Mucosa of stomach (tissue), 1 donor: ENCODE data around the gene TBX21.

Experiments
- H3K27me3 ChIP-seq: one replicate; pipeline ENCODE4 v1.7.0; 2013; ENCODE audit warnings: mild to moderate bottlenecking, low read length; ENCODE audit not compliant: control insufficient read depth, insufficient read depth
- H3K36me3 ChIP-seq: one replicate; pipeline ENCODE4 v1.7.0; 2013; ENCODE audit warnings: low read length; ENCODE audit not compliant: control insufficient read depth, insufficient read depth
- H3K4me1 ChIP-seq: one replicate; pipeline ENCODE4 v1.7.0; 2013; ENCODE audit warnings: mild to moderate bottlenecking, low read length; ENCODE audit not compliant: control insufficient read depth, insufficient read depth
- H3K4me3 ChIP-seq: one replicate; pipeline ENCODE4 v1.7.0; 2013; ENCODE audit warnings: low read length
- H3K9ac ChIP-seq: one replicate; pipeline ENCODE4 v1.7.0; 2013; ENCODE audit warnings: mild to moderate bottlenecking, low read length, moderate library complexity
- H3K9me3 ChIP-seq: one replicate; pipeline ENCODE4 v1.7.0; 2013; ENCODE audit warnings: mild to moderate bottlenecking, low read length, moderate library complexity; ENCODE audit not compliant: control insufficient read depth
- donor health status: Pancreatic carcinoma.

TBX21 gene, protein sequence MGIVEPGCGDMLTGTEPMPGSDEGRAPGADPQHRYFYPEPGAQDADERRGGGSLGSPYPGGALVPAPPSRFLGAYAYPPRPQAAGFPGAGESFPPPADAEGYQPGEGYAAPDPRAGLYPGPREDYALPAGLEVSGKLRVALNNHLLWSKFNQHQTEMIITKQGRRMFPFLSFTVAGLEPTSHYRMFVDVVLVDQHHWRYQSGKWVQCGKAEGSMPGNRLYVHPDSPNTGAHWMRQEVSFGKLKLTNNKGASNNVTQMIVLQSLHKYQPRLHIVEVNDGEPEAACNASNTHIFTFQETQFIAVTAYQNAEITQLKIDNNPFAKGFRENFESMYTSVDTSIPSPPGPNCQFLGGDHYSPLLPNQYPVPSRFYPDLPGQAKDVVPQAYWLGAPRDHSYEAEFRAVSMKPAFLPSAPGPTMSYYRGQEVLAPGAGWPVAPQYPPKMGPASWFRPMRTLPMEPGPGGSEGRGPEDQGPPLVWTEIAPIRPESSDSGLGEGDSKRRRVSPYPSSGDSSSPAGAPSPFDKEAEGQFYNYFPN

DNA sequence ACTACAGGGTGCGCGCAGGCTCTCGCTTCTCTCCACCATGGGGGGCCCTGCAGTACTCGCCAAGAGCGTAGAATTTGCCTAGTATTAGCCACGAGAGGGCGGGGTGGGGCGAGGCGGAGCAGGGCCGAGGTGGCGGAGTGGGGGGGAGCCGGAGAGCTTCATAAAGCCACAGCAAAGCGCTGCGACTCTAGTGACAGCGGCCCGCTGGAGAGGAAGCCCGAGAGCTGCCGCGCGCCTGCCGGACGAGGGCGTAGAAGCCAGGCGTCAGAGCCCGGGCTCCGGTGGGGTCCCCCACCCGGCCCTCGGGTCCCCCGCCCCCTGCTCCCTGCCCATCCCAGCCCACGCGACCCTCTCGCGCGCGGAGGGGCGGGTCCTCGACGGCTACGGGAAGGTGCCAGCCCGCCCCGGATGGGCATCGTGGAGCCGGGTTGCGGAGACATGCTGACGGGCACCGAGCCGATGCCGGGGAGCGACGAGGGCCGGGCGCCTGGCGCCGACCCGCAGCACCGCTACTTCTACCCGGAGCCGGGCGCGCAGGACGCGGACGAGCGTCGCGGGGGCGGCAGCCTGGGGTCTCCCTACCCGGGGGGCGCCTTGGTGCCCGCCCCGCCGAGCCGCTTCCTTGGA, at the start of gene TBX21:
TBX21 (plus strand) TSS at position 190 of the 627 bp plus-strand sequence; CDS start at position 409, 219 bp downstream.
- H3K4me3 ChIP-seq: no peak within 1 kb of the TSS
- H3K27me3 ChIP-seq: peaks cover 70% of the 10 kb centered on the region
- H3K36me3 ChIP-seq: no peaks in the 10 kb centered on the region

DNA sequence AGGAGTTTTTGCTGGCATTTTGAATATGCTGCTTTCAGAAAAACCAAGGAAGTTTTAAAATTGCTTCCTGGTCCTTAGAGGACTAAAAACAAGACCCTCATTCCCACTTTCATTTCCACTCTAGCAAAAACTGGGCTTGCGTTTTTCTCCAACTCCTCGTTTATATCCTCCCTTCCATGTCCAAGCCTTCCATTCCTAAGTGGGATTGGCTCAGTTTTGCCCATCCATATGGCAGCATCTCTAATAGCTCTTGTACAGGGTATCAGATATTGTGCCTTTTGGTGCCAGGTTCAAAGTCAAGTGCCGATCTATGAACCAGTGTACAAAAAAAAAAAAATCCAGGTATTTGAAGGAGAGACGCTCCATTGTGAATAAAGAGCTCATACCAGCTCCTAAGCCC, 49.0 kb upstream of the TBX21 start:
- no peaks in the 10 kb centered on the region for H3K4me1 ChIP-seq
- H3K27me3 ChIP-seq: no peaks in the 10 kb centered on the region
- no peaks in the 10 kb centered on the region for H3K9me3 ChIP-seq
- H3K4me3 ChIP-seq: no peak overlapping the region
- H3K9ac ChIP-seq: no peak overlapping the region
- H3K36me3 ChIP-seq: no peaks in the 10 kb centered on the region

More for the DNA sequence above, at the start of gene TBX21:
- no peaks in the 10 kb centered on the region for H3K9me3 ChIP-seq
- H3K9ac ChIP-seq: no peak within 1 kb of the TSS
- peaks cover 7% of the 10 kb centered on the region for H3K4me1 ChIP-seq

DNA sequence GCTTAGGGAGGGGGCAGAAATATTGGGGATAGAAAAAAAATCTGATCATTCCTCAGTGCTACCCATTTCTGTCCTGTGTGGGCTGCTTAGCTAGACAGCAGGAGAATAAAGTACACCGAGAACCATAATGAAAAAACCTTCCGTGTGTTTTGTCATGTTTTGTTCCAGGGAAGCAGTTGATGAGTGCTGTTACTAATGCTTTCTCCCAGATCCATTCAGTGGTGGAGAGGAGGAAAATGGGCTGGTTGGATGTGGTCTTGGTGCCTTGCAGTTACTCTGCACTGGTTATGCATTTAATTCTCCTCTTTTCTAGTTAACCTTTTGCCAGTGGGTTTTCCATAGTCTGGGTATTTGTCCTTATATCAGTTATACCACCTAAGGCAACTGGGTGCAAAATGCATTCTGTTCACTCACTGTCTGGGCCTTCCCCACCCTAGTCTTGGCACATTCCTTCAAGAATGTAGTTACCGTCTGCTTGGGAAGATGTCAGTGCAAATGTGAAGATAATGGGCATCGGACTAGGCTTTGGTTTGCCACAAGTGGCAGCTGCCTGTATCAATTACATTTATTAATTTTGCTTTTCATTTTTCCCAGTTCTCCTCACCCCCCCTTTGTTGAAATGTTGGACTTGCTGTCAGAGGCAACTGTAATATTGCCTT, 48.4 kb upstream of the TBX21 start:
- no peak overlapping the region for H3K4me3 ChIP-seq
- no peaks in the 10 kb centered on the region for H3K27me3 ChIP-seq
- H3K36me3 ChIP-seq: no peaks in the 10 kb centered on the region
- H3K9me3 ChIP-seq: no peaks in the 10 kb centered on the region
- no peaks in the 10 kb centered on the region for H3K4me1 ChIP-seq
- no peak overlapping the region for H3K9ac ChIP-seq

DNA sequence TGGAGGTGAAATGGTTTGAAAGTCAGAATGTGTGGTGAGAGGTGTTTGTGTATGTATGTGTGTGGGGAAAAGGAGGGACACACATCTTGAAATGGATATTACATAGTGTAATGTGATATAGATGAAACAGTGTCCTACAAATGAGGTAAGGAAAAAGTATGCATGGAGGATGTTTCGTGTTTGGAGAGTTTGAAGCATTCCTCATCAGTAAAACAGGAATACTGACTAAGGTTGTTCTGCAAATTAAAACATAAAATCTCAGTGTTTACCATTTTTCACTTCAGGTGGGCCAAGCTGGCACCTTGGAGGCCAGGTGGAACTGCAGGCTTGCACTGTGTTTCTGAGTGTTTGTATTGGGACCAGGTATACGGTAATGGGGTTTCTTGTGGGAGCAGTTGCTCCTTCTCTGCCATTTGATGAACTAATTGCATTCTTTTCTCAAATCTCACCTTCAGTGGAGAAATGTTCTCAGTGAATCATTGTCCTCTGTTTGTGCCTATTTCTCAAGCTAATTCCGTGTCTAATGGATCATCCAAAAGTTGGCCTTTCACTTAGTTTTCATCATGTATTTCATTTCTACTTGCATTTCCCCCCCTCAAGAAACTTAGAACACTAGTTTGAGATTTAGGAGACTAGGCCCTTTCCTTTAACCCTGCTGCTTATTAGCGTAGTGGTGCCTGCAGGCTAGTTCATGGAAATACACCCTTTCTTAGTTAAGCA, 47.3 kb upstream of the TBX21 start:
- Histone ChIP-seq H3K4me3 (no peak overlapping the region), H3K4me1 (no peaks in the 10 kb centered on the region), H3K27me3 (no peaks in the 10 kb centered on the region), H3K9ac (no peak overlapping the region), H3K36me3 (no peaks in the 10 kb centered on the region), H3K9me3 (no peaks in the 10 kb centered on the region)

DNA sequence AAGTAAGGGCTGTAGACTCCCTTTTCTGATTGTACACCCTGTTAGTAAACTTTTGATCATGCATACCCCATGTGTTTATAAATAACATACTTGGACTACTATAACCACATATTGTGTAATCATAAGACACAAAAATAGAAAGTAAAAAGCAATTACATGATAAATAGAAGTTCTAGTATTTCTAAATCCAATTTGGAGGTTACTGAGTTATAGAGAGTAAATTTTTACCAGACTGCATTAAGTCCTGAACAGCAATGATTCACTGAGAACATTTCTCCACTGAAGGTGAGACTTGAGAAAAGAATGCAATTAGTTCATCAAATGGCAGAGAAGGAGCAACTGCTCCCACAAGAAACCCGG, 46.8 kb upstream of the TBX21 start:
- H3K27me3 ChIP-seq: no peaks in the 10 kb centered on the region
- H3K9me3 ChIP-seq: no peaks in the 10 kb centered on the region
- no peak overlapping the region for H3K9ac ChIP-seq
- H3K4me3 ChIP-seq: no peak overlapping the region
- no peaks in the 10 kb centered on the region for H3K36me3 ChIP-seq
- H3K4me1 ChIP-seq: no peaks in the 10 kb centered on the region

DNA sequence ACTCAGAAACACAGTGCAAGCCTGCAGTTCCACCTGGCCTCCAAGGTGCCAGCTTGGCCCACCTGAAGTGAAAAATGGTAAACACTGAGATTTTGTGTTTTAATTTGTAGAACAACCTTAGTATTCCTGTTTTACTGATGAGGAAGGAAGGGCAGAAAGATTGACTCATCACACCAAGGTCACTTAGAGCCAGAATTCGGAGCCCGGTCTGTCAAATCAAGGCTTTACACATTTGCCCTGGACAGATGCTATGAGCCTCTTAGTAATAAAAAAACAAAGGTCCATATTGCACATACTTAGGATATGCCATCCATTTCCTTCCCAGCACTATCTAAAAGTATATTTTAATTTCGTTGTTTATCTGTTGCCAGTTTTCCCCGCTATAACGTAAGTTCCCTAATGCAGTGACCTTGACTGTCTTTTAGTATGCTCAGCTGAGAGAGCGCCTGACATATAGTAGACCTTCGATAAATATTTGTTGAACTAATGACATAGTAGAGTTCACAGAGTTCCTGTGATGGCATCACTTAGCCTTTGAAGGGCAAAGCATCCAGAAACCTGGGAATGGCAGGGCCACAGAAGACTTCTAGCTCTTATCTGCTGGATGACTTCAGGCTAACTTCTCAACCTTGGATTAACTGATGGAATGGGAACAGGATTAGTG, 46.2 kb upstream of the TBX21 start:
- Histone ChIP-seq H3K4me3 (no peak overlapping the region), H3K36me3 (no peaks in the 10 kb centered on the region), H3K9ac (no peak overlapping the region), H3K9me3 (no peaks in the 10 kb centered on the region), H3K27me3 (no peaks in the 10 kb centered on the region), H3K4me1 (no peaks in the 10 kb centered on the region)

DNA sequence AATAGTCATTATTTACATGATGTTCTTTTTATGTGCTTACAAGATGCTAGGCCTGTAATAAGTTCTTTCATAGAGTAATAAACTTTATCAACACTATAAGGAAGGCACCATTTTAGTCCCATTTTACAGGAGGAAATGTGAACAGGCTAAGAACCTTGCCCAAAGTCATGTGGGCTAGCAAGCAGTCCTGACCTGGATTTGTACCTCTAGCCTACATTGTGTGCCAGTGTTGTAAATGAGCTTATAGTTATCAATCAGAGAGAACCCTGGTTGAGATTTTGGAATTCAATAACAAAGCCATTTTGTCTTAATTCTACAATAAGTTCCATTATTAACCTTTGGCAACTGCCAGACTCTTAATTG, 45.7 kb upstream of the TBX21 start:
- H3K4me1 ChIP-seq: no peaks in the 10 kb centered on the region
- peaks cover 5% of the 10 kb centered on the region for H3K27me3 ChIP-seq
- H3K9ac ChIP-seq: no peak overlapping the region
- H3K9me3 ChIP-seq: no peaks in the 10 kb centered on the region
- no peaks in the 10 kb centered on the region for H3K36me3 ChIP-seq
- no peak overlapping the region for H3K4me3 ChIP-seq

DNA sequence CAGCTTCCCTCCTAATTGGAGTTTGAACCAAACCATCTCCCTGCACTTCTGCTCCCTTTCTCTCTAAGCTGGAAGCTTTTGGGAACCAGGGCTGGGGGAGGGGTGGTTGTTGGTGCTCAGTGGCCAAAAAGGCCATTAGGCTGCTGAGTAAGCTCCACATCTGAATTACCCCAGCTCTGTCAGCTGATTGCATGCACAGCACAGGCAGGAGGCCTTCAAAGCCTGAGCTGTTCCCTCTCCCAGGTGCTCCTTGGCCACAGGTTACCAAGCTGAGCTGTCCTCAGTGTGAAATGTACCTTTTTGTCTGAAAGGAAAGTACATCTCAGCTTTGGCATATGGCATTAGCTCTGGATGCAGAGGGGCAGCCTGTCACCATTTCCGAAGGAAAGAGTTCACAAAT, 45.3 kb upstream of the TBX21 start:
- Histone ChIP-seq H3K27me3 (peaks cover 8% of the 10 kb centered on the region), H3K9ac (no peak overlapping the region), H3K36me3 (no peaks in the 10 kb centered on the region), H3K4me1 (peaks cover 3% of the 10 kb centered on the region), H3K9me3 (no peaks in the 10 kb centered on the region), H3K4me3 (no peak overlapping the region)

DNA sequence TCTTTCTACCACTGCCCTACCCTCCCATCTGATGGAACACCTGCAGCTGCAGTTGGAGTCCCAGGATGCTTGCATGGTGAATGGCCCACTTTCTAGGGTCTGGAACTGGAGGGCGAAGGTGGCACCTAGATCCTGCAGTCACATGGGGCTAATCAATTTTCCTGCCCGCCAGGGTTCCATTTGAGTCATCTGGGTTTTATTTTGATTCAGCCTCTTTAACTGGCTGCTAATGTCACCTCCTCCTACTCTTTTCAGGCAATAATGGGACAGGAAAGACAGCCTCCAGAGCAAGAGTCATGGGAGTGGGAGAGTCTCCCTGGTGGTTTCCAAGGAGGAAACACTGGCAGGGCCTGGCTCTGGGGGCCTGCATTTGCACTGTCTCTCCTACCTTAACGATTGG, 42.9 kb upstream of the TBX21 start:
- no peak overlapping the region for H3K4me3 ChIP-seq
- peaks cover 20% of the 10 kb centered on the region for H3K27me3 ChIP-seq
- H3K9me3 ChIP-seq: no peaks in the 10 kb centered on the region
- no peak overlapping the region for H3K9ac ChIP-seq
- peaks cover 11% of the 10 kb centered on the region for H3K4me1 ChIP-seq
- no peaks in the 10 kb centered on the region for H3K36me3 ChIP-seq

DNA sequence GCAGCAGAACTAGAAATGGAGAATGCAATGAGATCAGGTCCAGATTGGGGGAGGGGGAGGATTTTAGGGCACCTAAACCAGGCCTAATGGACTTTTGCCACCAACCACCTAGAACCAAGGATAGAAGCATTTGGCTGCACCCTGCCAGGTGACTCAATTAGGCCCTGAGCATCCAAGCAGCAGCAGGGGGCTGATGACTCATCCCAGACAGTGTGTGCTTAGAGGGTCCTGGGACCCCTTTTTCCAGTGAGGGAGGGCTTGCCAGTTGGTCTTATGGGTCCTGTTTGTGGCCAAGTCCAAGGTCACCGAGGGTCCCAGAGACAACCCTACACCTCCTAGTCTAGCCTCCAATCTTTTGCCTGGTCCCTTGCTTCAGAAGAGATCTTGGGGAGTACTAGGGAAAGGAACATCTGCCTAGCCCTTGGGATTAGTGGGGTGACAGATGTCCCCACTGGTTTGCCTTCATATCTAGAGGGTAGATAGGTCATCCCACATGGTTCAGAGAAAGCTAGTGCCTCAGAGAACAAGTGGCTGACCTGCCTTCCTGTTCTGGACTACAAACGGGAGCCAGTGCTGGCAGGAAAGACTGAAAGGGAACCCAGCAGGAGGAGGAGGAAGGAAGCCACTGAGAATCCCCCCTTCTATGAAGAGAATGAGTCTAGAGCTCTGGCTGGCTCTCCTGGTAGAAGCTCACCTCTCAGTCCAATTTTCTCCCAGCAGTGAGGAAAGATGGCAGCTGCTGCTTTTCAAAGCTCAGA, 40.7 kb upstream of the TBX21 start:
- Histone ChIP-seq H3K36me3 (no peaks in the 10 kb centered on the region), H3K9me3 (no peaks in the 10 kb centered on the region), H3K9ac (no peak overlapping the region), H3K4me3 (no peak overlapping the region), H3K27me3 (peaks cover 27% of the 10 kb centered on the region), H3K4me1 (peaks cover 11% of the 10 kb centered on the region)
